ENCODE measurements around the gene ZNF827. TPM values are rescaled to one million over a fixed set of nuclear protein-coding genes. Genes with fewer than 3 reads are reported as not detected.
"Not testable (repeated sequence)": the region's sequence is repeated elsewhere in the genome, so short reads cannot be mapped to it uniquely, and the experiment has no call there.

ZNF827 gene
- total RNA-seq, 2 donors from 2014 or later, result 13.3 to 17.9 TPM

GRCh38 chr4:145843148-145843547 is 95.5 kb downstream of the ZNF827 start:
- ATAC-seq (peak in 1 of 2 donors; percentile 56), DNase-seq (no peak)
- intact Hi-C loops (cut with DNase I), result no loop called here

- intact Hi-C loops (cut with DNase I), result no loop called here
- ATAC-seq (peak in 1 of 2 donors; percentile 22), DNase-seq (no peak)
These were observed 96.3 kb downstream of the ZNF827 start for GRCh38 chr4:145842224-145842887.

GRCh38 chr4:145840801-145841200 is 97.8 kb downstream of the ZNF827 start:
- ATAC-seq, result no peak
- no peak for DNase-seq
- intact Hi-C loops (cut with DNase I), result no loop called here

GRCh38 chr4:145840162-145840768 is 98.4 kb downstream of the ZNF827 start:
- intact Hi-C loops (cut with DNase I), result no loop called here
- ATAC-seq (peak; percentile 73 to 80), DNase-seq (no peak)

- ATAC-seq, result peak in 1 of 2 donors; percentile 38
- intact Hi-C loops (cut with DNase I), result no loop called here
- DNase-seq, result no peak
These were observed 99.5 kb downstream of the ZNF827 start for GRCh38 chr4:145839151-145839550.

- DNase-seq; intact Hi-C loops (cut with DNase I); ATAC-seq: not testable (repeated sequence)
These were observed 106.2 kb downstream of the ZNF827 start for GRCh38 chr4:145832384-145832783.

- intact Hi-C loops (cut with DNase I), result no loop called here
- peak in 1 of 2 donors; percentile 55 for ATAC-seq
- DNase-seq, result no peak
These were observed 107.9 kb downstream of the ZNF827 start for GRCh38 chr4:145830699-145831098.

- DNase-seq (no peak), ATAC-seq (no peak)
- intact Hi-C loops (cut with DNase I), result no loop called here
These were observed 108.8 kb downstream of the ZNF827 start for GRCh38 chr4:145829629-145830395.

- ATAC-seq (no peak), DNase-seq (no peak)
- intact Hi-C loops (cut with DNase I), result no loop called here
These were observed 109.7 kb downstream of the ZNF827 start for GRCh38 chr4:145828802-145829485.

GRCh38 chr4:145827885-145828284 is 110.7 kb downstream of the ZNF827 start:
- DNase-seq (no peak), ATAC-seq (peak; percentile 36 to 41)
- intact Hi-C loops (cut with DNase I), result no loop called here

- ATAC-seq (no peak), DNase-seq (no peak)
- intact Hi-C loops (cut with DNase I), result no loop called here
These were observed 113.4 kb downstream of the ZNF827 start for GRCh38 chr4:145825255-145825654.

GRCh38 chr4:145824463-145824862 is 114.2 kb downstream of the ZNF827 start:
- DNase-seq (no peak), ATAC-seq (no peak)
- intact Hi-C loops (cut with DNase I), result no loop called here

GRCh38 chr4:145823743-145824142 is 114.9 kb downstream of the ZNF827 start:
- no peak for DNase-seq
- intact Hi-C loops (cut with DNase I), result no loop called here
- no peak for ATAC-seq

GRCh38 chr4:145822581-145822980 is 116.0 kb downstream of the ZNF827 start:
- no peak for ATAC-seq
- intact Hi-C loops (cut with DNase I), result no loop called here
- no peak for DNase-seq

GRCh38 chr4:145822181-145822580 is 116.4 kb downstream of the ZNF827 start:
- no peak for ATAC-seq
- intact Hi-C loops (cut with DNase I), result no loop called here
- DNase-seq, result no peak

GRCh38 chr4:145821766-145822165 is 116.9 kb downstream of the ZNF827 start:
- intact Hi-C loops (cut with DNase I), result no loop called here
- DNase-seq (no peak), ATAC-seq (no peak)

GRCh38 chr4:145820407-145820806 is 118.2 kb downstream of the ZNF827 start:
- DNase-seq, result no peak
- intact Hi-C loops (cut with DNase I), result no loop called here
- ATAC-seq, result no peak

GRCh38 chr4:145819853-145820181 is 118.8 kb downstream of the ZNF827 start:
- intact Hi-C loops (cut with DNase I), result loop anchor here in 1 of 2 donors (10.0 kb wide), 1 partner anchor 85 kb away; no protein-coding TSS in a partner anchor
- ATAC-seq, result peak; percentile 47 to 63
- DNase-seq, result no peak

- ATAC-seq, result peak in 1 of 2 donors; percentile 23
- intact Hi-C loops (cut with DNase I), result loop anchor here in 1 of 2 donors (10.0 kb wide), 1 partner anchor 84 kb away; no protein-coding TSS in a partner anchor
- no peak for DNase-seq
These were observed 119.3 kb downstream of the ZNF827 start for GRCh38 chr4:145819101-145819852.
